ENCODE results near the gene TUBA4A.

GRCh38 chr2:219216535-219216915 lies 37.2 kb downstream of the TUBA4A start:
- TF ChIP-seq CTCF (IDR thresholded peaks at IDR 0.05; ENCODE audit: insufficient read depth, low read length) (no peak), POLR2AphosphoS5 (IDR thresholded peaks at IDR 0.05; ENCODE audit: low read depth) (no peak), REST (IDR thresholded peaks at IDR 0.05; ENCODE audit: insufficient replicate concordance, low read depth) (no peak)
